GM12874 (cell line): ENCODE measurements around the gene ANKS1B.

Source experiments
- TF ChIP-seq, protein P1 (sequence below): IDR thresholded peaks from 2 replicates; pipeline ENCODE4 v1.5.1; 2011; ENCODE audit warnings: low read depth, mild to moderate bottlenecking, control low read depth, low read length, moderate library complexity; ENCODE audit not compliant: insufficient read depth

Gene ANKS1B

DNA sequence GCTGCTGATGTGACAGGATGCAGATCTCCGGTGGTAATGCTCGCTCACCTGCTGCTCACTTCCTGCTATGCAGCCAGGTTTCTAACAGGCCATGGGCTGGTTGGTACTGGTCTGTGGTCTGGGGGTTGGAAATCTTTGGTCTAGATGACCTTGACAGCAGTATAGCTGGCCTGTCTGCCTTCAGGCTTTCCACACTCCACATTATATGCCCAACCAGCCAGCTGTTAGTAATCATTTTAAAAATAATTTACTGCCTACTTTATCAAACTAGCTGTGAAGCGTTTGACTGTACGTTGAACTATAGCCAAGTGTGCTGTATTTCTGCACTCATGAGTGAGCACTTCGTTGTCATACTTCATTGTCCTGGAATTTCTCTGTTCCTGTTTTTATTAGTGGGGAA is 761.2 kb downstream of the ANKS1B start:
- TF ChIP-seq, protein P1, sequence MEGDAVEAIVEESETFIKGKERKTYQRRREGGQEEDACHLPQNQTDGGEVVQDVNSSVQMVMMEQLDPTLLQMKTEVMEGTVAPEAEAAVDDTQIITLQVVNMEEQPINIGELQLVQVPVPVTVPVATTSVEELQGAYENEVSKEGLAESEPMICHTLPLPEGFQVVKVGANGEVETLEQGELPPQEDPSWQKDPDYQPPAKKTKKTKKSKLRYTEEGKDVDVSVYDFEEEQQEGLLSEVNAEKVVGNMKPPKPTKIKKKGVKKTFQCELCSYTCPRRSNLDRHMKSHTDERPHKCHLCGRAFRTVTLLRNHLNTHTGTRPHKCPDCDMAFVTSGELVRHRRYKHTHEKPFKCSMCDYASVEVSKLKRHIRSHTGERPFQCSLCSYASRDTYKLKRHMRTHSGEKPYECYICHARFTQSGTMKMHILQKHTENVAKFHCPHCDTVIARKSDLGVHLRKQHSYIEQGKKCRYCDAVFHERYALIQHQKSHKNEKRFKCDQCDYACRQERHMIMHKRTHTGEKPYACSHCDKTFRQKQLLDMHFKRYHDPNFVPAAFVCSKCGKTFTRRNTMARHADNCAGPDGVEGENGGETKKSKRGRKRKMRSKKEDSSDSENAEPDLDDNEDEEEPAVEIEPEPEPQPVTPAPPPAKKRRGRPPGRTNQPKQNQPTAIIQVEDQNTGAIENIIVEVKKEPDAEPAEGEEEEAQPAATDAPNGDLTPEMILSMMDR, result no peak

DNA sequence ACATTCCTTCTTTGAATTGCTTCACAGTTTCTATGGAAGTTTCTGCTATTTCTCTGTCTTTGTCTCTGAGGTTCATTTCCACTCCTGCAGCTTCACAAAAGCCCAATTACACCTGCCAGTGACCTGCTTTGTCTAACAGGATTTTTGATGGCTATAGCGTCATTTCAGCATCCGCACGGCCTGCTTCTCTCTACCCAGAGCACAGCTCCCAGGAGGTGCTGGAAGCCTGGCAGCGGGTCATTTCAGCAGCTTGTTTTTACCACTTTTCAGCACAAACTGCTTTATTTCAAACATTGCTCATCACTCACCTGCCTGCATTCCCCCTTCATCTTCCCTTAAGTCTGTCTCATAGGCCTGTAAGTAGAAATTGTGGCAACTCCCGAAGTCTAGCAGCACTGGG is 771.7 kb downstream of the ANKS1B start:
- TF ChIP-seq, protein P1, result no peak

DNA sequence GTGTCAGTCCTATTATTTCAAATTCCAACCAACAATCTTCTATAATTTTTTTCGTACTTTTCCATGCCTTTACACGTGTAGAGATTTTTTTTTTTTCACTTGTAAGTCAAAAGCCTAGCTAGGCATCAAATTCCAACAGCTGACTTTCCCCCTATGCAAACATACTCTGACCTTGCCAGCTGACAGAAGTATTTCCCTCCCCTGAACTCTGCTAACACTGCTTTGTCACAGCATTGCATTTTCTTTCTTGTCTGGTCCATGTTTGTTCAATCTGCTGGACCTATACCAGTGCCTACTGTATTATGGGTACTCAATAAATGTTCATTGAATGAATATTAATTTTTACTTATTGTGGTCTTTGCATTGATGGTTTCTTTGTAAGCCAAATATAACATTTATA is 772.5 kb downstream of the ANKS1B start:
- TF ChIP-seq, protein P1, result no peak

DNA sequence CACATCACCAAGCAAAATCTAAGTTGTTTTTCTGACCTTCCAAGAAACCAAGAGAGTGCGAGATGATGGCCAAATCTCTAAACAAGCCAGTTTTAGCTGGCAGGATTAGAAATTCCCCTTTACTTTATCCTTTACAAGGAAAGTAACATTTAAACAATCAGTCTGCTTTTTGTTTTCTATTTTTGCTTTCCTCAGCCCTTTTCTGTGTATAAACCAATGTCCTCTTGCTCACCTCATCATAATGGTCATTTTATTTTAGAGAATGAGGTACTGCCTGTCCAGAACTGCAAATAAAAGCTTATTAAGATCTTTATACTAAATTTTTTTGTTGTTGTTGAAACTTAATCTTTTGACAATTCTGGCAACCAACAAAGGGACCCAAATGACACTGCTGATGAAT is 779.6 kb downstream of the ANKS1B start:
- TF ChIP-seq, protein P1, result no peak

DNA sequence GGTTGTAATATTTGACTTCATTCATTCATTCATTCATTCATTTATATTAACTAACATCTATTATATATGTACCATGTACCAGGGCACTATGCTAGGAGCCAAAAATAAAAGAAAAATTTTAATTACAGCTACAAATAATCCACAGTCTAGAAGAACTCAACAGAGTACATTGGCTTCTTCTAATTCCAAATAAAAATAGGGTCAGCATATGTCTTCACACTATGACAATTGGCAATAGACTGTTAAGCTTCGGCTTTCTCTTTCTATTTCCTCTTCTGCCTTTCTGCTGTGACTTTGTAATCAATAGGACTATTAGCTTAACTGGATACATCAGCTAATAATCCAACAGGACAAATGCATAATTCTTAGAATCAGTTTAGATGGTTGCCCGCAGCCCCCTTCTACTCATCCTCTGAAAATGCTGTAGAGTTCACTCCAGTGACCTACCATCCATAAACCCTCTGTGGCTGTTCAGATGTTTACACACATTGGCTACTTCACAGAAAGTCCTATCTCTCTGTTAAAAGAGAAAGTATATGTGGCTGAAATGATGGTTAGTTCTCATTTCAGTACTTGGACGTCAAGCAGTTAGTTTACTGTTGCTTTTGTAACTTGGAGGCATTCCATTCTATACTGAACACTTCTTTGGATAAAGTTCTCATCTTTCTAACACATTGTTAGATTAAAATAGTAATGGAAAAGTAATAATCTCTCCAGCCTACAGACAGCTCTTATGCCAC is 782.7 kb downstream of the ANKS1B start:
- TF ChIP-seq, protein P1, result no peak

DNA sequence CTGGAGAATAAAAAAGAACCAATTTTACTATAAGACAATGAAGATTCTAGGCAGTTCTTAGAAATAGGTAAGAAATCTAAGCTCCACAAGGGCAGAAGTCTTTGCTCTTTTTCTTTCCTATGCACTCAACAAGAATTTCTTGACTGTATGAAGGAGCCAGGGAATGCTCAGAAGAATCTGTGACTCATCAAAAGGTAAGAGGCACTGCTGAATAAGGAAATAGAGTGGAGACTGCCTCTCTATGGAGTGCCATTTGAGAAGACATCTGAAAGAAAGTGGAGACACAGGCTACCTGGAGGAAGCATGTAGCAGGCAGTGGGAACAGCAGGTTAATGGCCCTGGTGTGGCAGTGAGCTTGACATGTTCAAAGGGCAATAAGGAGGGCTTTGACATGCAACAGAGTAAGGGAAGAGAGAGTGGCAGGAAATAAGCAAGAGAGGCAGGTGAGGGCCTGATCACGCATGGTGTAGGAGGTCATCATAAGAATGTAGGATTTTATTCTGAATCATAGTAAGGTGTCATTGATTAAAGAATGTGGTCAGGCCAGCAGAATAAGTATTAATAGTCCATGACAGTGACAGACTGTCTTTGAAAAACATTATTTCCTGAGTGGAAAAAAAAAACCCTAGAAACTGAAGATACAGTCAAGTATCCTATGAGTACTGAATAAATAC is 783.9 kb downstream of the ANKS1B start:
- TF ChIP-seq, protein P1, result no peak

DNA sequence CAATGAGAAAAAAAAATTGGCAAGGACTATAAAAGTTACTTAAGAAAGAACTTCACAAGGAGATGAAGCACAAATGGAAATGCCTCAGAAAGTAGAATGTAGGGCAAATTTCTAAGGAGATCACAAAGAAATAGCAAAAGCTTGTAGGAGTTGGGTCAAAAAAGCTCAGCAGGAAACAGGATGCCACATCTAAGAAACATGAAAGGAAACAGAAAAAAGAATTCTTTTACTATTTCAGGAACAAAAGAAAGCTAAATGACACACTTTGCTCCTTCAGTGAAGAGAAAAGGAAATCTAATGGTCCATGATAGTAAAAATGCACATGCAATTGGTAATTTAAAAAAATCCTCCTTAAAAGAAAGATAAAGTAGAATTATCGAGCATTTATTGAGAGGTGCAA is 789.3 kb downstream of the ANKS1B start:
- TF ChIP-seq, protein P1, result no peak
